ENCODE results near the gene PTPN11. TPM values are rescaled to one million over a fixed set of nuclear protein-coding genes. Genes with fewer than 3 reads are reported as not detected.
"Not testable (repeated sequence)": the region's sequence is repeated elsewhere in the genome, so short reads cannot be mapped to it uniquely, and the experiment has no call there.

The PTPN11 gene
- total RNA-seq, 1 donor from 2014 or later, result 83.1 TPM

GRCh38 chr12:112386726-112387125 lies 32.0 kb upstream of the PTPN11 start:
- TF ChIP-seq, protein P1, sequence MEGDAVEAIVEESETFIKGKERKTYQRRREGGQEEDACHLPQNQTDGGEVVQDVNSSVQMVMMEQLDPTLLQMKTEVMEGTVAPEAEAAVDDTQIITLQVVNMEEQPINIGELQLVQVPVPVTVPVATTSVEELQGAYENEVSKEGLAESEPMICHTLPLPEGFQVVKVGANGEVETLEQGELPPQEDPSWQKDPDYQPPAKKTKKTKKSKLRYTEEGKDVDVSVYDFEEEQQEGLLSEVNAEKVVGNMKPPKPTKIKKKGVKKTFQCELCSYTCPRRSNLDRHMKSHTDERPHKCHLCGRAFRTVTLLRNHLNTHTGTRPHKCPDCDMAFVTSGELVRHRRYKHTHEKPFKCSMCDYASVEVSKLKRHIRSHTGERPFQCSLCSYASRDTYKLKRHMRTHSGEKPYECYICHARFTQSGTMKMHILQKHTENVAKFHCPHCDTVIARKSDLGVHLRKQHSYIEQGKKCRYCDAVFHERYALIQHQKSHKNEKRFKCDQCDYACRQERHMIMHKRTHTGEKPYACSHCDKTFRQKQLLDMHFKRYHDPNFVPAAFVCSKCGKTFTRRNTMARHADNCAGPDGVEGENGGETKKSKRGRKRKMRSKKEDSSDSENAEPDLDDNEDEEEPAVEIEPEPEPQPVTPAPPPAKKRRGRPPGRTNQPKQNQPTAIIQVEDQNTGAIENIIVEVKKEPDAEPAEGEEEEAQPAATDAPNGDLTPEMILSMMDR (IDR thresholded peaks at IDR 0.05), result no peak
- CTCF ChIA-PET, result interaction anchor here (0.7 to 4.3 kb wide), 26 partner anchors 8 to 442 kb away, joined by 3 to 99 read pairs (median 4); no protein-coding TSS in a partner anchor
- no peaks in the 10 kb centered on the region for H3K9me3 Mint-ChIP-seq
- H3K36me3 Mint-ChIP-seq (ENCODE audit: low read depth), result no peaks in the 10 kb centered on the region
- intact Hi-C loops (cut with micrococcal nuclease), result loop anchor here (1.0 to 10.0 kb wide), 6 partner anchors 91 to 792 kb away; partner anchors contain the start of genes ACAD10, ATXN2 and BRAP
- no peak overlapping the region for H3K27ac Mint-ChIP-seq
- H3K4me3 Mint-ChIP-seq, result no peak overlapping the region
- POLR2A ChIA-PET, result interaction anchor here (0.7 to 1.7 kb wide), 2 partner anchors 189 to 307 kb away, joined by 3 to 6 read pairs; no protein-coding TSS in a partner anchor
- no peaks in the 10 kb centered on the region for H3K27me3 Mint-ChIP-seq
- H3K4me1 Mint-ChIP-seq, result peaks cover 12% of the 10 kb centered on the region
- no peak for ATAC-seq (ENCODE audit: low read depth)
- DNase-seq, result no peak

DNA sequence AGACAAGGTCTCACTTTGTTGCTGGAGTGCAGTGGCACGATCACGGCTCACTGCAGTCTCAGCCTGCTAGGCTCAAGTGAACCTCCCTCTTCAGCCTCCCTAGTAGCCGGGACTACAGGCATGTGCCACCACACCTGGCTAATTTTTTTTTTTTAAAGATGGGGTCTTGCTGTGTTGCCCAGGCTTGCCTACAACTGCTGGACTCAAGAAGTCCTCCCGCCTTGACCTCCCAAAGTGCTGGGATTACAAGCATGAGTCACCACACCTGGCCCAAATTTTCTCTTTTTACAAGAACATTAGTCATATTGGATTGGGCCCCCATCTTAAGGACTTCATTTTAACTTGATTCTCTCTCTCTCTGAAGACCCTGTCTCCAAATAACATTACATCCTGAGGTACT lies 29.5 kb upstream of the PTPN11 start:
- no peaks in the 10 kb centered on the region for H3K27me3 Mint-ChIP-seq
- no peaks in the 10 kb centered on the region for H3K9me3 Mint-ChIP-seq
- no peaks in the 10 kb centered on the region for H3K36me3 Mint-ChIP-seq (ENCODE audit: low read depth)
- TF ChIP-seq, protein P1 (IDR thresholded peaks at IDR 0.05), result no peak
- no peak overlapping the region for H3K4me3 Mint-ChIP-seq
- peaks cover 5% of the 10 kb centered on the region for H3K4me1 Mint-ChIP-seq
- CTCF ChIA-PET, result interaction anchor here (4.3 kb wide), 1 partner anchor 191 kb away, joined by 99 read pairs; no protein-coding TSS in a partner anchor
- DNase-seq (no peak), ATAC-seq (ENCODE audit: low read depth) (no peak)
- intact Hi-C loops (cut with micrococcal nuclease), result loop anchor here (5.0 to 10.0 kb wide), 3 partner anchors 172 to 794 kb away; partner anchors contain the start of genes ACAD10, ATXN2 and BRAP
- H3K27ac Mint-ChIP-seq, result no peak overlapping the region
- POLR2A ChIA-PET, result interaction anchor here (0.6 kb wide), 1 partner anchor 12 kb away, joined by 5 read pairs; no protein-coding TSS in a partner anchor

- not testable (repeated sequence) for ATAC-seq (ENCODE audit: low read depth)
Observed at GRCh38 chr12:112389922-112390654, 28.7 kb upstream of the PTPN11 start.

GRCh38 chr12:112393328-112393727 lies 25.4 kb upstream of the PTPN11 start:
- TF ChIP-seq, protein P1 (IDR thresholded peaks at IDR 0.05), result no peak
- no peak overlapping the region for H3K27ac Mint-ChIP-seq
- no peaks in the 10 kb centered on the region for H3K9me3 Mint-ChIP-seq
- no peaks in the 10 kb centered on the region for H3K36me3 Mint-ChIP-seq (ENCODE audit: low read depth)
- intact Hi-C loops (cut with micrococcal nuclease), result no loop called here
- H3K4me3 Mint-ChIP-seq, result no peak overlapping the region
- H3K4me1 Mint-ChIP-seq, result no peaks in the 10 kb centered on the region
- ChIA-PET POLR2A (interaction anchor here (0.5 kb wide), 1 partner anchor 787 kb away, joined by 3 read pairs; no protein-coding TSS in a partner anchor), CTCF (interaction anchor here (1.6 kb wide), 1 partner anchor 195 kb away, joined by 4 read pairs; no protein-coding TSS in a partner anchor)
- no peaks in the 10 kb centered on the region for H3K27me3 Mint-ChIP-seq
- ATAC-seq (ENCODE audit: low read depth) (no peak), DNase-seq (no peak)

More at GRCh38 chr12:112389922-112390654, 28.7 kb upstream of the PTPN11 start:
- H3K27ac Mint-ChIP-seq; POLR2A ChIA-PET; H3K4me3 Mint-ChIP-seq; H3K9me3 Mint-ChIP-seq; H3K36me3 Mint-ChIP-seq (ENCODE audit: low read depth); DNase-seq; H3K4me1 Mint-ChIP-seq; H3K27me3 Mint-ChIP-seq: not testable (repeated sequence)
- intact Hi-C loops (cut with micrococcal nuclease), result loop anchor here (5.0 to 10.0 kb wide), 3 partner anchors 173 to 795 kb away; partner anchors contain the start of genes ACAD10, ATXN2 and BRAP
- CTCF ChIA-PET, result interaction anchor here (4.3 kb wide), 1 partner anchor 192 kb away, joined by 99 read pairs; no protein-coding TSS in a partner anchor

GRCh38 chr12:112401054-112401453 lies 17.7 kb upstream of the PTPN11 start:
- peaks cover under 1% of the 10 kb centered on the region for H3K4me1 Mint-ChIP-seq
- TF ChIP-seq, protein P1 (IDR thresholded peaks at IDR 0.05), result no peak
- CTCF ChIA-PET, result no interaction called here
- intact Hi-C loops (cut with micrococcal nuclease), result loop anchor here (10.0 kb wide), 1 partner anchor 276 kb away; the partner anchor contains the start of gene TRAFD1
- H3K36me3 Mint-ChIP-seq (ENCODE audit: low read depth), result peaks cover 27% of the 10 kb centered on the region
- H3K27me3 Mint-ChIP-seq, result no peaks in the 10 kb centered on the region
- POLR2A ChIA-PET, result interaction anchor here (0.7 kb wide), 2 partner anchors 12 to 62 kb away, joined by 5 to 8 read pairs; no protein-coding TSS in a partner anchor
- H3K9me3 Mint-ChIP-seq, result no peaks in the 10 kb centered on the region
- no peak for DNase-seq
- no peak for ATAC-seq (ENCODE audit: low read depth)
- H3K27ac Mint-ChIP-seq, result no peak overlapping the region
- no peak overlapping the region for H3K4me3 Mint-ChIP-seq

Measured in activated B cell treated with CpG ODN at 0.5 μM for 24 hours (primary cell).